ENCODE results near the gene CTSW. TPM values are rescaled to one million over a fixed set of nuclear protein-coding genes. Genes with fewer than 3 reads are reported as not detected.

CTSW gene
- total RNA-seq, 4 donors from 2014 or later, result 1.5 to 3.1 TPM; not detected in 2

DNA sequence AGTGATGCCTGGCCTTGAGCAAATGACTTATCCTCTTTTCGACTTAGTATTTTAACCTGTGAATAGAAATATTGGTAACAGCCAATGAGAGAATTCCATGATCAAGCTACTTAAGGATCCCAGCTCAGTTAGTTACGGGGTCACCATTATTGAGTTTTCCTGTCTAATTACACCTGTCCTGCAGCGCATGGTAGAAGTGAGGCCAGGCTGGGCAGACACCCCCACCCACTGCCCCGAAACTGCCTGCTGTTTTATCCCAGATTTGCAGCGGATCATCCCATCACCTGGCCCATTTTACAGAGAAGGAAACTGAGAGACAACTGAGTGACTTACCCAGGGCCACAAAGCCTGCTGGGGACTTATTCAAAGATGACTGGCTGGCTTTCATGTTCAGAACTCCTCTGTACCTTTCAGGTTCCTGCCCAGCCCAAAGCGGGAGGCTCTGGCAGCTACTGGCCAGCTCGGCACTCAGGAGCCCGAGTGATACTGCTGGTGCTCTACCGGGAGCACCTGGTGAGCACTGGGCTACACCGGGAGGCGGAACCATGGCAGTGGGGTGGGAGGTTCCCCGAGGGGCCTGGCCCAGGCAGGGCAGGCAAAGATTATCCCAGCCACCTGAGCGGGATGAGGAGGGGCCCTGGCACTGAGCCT, 18.0 kb upstream of the CTSW start:
- Histone ChIP-seq H3K4me3 (peak overlapping the region; percentile 69 to 91 (median 88)), H3K27me3 (no peaks in the 10 kb centered on the region), H3K9me3 (no peaks in the 10 kb centered on the region), H3K4me1 (peaks cover 0 to 40% (median 13%) of the 10 kb centered on the region in 4 donors), H3K27ac (peak overlapping the region in 3 of 4 donors; percentile 96 to 99 (median 99)), H3K36me3 (peaks cover 0 to 51% (median 30%) of the 10 kb centered on the region in 3 donors)
- WGBS, 2 donors, result 85 to 88% methylated on average over 13 of the region's 13 CpGs
- DNase-seq (ENCODE audit: low spot score in 2 of 2), result no peak
- no peak for TF ChIP-seq EP300 (IDR thresholded peaks at IDR 0.05)
- TF ChIP-seq, protein P1, sequence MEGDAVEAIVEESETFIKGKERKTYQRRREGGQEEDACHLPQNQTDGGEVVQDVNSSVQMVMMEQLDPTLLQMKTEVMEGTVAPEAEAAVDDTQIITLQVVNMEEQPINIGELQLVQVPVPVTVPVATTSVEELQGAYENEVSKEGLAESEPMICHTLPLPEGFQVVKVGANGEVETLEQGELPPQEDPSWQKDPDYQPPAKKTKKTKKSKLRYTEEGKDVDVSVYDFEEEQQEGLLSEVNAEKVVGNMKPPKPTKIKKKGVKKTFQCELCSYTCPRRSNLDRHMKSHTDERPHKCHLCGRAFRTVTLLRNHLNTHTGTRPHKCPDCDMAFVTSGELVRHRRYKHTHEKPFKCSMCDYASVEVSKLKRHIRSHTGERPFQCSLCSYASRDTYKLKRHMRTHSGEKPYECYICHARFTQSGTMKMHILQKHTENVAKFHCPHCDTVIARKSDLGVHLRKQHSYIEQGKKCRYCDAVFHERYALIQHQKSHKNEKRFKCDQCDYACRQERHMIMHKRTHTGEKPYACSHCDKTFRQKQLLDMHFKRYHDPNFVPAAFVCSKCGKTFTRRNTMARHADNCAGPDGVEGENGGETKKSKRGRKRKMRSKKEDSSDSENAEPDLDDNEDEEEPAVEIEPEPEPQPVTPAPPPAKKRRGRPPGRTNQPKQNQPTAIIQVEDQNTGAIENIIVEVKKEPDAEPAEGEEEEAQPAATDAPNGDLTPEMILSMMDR (IDR thresholded peaks at IDR 0.05), result no peak
- TF ChIP-seq POLR2A (IDR thresholded peaks at IDR 0.05), result no peak

GRCh38 chr11:65862191-65862735, 17.4 kb upstream of the CTSW start:
- Histone ChIP-seq H3K36me3 (peaks cover 0 to 57% (median 30%) of the 10 kb centered on the region in 3 donors), H3K27me3 (no peaks in the 10 kb centered on the region), H3K9me3 (no peaks in the 10 kb centered on the region), H3K4me3 (no peak overlapping the region), H3K27ac (peak overlapping the region in 2 of 4 donors; percentile 19 to 99), H3K4me1 (peaks cover 0 to 38% (median 13%) of the 10 kb centered on the region in 4 donors)
- DNase-seq (ENCODE audit: low spot score in 2 of 2), result no peak
- WGBS, 2 donors, result 83 to 92% methylated on average over 4 to 5 of the region's 5 CpGs
- no peak for TF ChIP-seq EP300 (IDR thresholded peaks at IDR 0.05)
- TF ChIP-seq, protein P1 (IDR thresholded peaks at IDR 0.05), result no peak
- TF ChIP-seq POLR2A (IDR thresholded peaks at IDR 0.05), result no peak

- TF ChIP-seq, protein P1 (IDR thresholded peaks at IDR 0.05), result no peak
- TF ChIP-seq POLR2A (IDR thresholded peaks at IDR 0.05), result no peak
- no peak for TF ChIP-seq EP300 (IDR thresholded peaks at IDR 0.05)
- 82 to 83% methylated on average over 21 to 24 of the region's 24 CpGs for WGBS, 2 donors
- Histone ChIP-seq H3K4me1 (peaks cover 0 to 47% (median 13%) of the 10 kb centered on the region in 4 donors), H3K36me3 (peaks cover 0 to 66% (median 30%) of the 10 kb centered on the region in 3 donors), H3K9me3 (no peaks in the 10 kb centered on the region), H3K4me3 (no peak overlapping the region), H3K27ac (peak overlapping the region in 1 of 4 donors; percentile 27), H3K27me3 (no peaks in the 10 kb centered on the region)
- DNase-seq (ENCODE audit: low spot score in 2 of 2), result no peak
These were observed 16.4 kb upstream of the CTSW start for GRCh38 chr11:65862941-65863888.

DNA sequence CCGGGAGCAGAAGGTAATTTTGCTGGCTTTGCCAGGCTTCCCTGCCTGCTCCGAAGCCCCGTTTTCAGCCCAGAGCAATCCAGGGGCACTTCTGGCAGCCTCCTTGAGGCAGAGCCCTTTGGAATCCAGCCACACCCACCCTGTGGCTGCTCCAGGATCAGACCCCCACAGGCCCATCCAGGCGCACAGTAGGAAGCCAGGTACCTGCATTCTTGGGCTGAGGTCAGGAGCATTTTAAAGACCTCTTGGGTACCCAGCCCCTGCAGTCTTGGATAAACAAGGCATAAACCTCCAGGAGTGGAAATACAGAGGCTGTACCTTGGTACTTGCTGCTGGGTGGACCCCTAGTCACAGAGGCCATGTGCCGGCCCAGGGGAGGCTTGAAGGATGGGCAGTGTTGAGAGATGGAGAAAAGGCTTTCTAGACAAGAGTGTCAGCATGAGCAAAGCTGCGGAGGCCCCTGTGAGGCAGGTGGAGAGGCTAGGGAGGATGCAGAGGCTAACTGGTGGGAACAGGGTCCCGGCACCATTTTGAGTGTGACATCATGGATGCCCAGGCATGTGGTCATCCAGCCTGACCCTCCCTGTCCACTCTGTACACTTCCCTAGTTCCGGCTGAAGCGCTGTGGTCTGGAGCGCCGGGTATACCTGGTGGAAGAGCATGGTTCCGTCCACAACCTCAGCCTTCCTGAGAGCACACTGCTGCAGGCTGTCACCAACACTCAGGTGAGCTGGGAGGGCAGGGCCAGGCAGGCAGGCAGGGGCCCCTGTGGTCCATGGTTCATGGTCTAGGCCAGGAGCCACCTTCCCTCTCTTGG, 15.5 kb upstream of the CTSW start:
- H3K36me3 ChIP-seq, result peaks cover 0 to 74% (median 30%) of the 10 kb centered on the region in 3 donors
- TF ChIP-seq EP300 (IDR thresholded peaks at IDR 0.05), result no peak
- TF ChIP-seq POLR2A (IDR thresholded peaks at IDR 0.05), result no peak
- TF ChIP-seq, protein P1 (IDR thresholded peaks at IDR 0.05), result no peak
- H3K27me3 ChIP-seq, result no peaks in the 10 kb centered on the region
- no peak overlapping the region for H3K27ac ChIP-seq
- H3K4me1 ChIP-seq, result peaks cover 0 to 40% (median 13%) of the 10 kb centered on the region in 4 donors
- H3K4me3 ChIP-seq, result no peak overlapping the region
- WGBS, 2 donors, result 82 to 86% methylated on average over 11 to 12 of the region's 12 CpGs
- no peak for DNase-seq (ENCODE audit: low spot score in 2 of 2)
- no peaks in the 10 kb centered on the region for H3K9me3 ChIP-seq
